ENCODE data around the gene ACBD6.
"Not testable (repeated sequence)": the region's sequence is repeated elsewhere in the genome, so short reads cannot be mapped to it uniquely, and the experiment has no call there.

The ACBD6 gene

GRCh38 chr1:180415236-180415848 lies 87.0 kb downstream of the ACBD6 start:
- DNase-seq = no peak

GRCh38 chr1:180412583-180412982 lies 89.8 kb downstream of the ACBD6 start:
- no peak for DNase-seq

- DNase-seq = not testable (repeated sequence)
These were observed 94.2 kb downstream of the ACBD6 start for GRCh38 chr1:180408128-180408527.

DNA sequence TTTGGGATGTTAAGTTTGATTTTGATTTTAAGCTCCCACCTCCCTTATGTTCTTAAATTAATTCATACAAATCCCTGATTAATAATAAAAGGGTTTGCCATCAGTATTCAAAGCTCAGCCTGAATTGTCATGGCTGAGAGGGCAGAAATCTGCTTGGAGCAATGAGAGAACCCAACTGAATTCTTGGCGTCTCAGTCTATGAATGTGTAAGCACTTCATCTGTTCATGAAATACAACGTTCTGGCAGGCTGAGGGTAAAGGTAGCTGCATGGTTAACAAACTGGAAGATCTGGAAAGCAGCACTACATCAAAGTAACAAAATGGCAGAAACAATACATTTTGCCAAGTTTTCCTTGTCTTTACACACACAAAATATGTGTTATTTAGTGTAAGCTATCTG lies 95.3 kb downstream of the ACBD6 start:
- DNase-seq = no peak

- no peak for DNase-seq
These were observed 99.8 kb downstream of the ACBD6 start for GRCh38 chr1:180402551-180402950.

DNA sequence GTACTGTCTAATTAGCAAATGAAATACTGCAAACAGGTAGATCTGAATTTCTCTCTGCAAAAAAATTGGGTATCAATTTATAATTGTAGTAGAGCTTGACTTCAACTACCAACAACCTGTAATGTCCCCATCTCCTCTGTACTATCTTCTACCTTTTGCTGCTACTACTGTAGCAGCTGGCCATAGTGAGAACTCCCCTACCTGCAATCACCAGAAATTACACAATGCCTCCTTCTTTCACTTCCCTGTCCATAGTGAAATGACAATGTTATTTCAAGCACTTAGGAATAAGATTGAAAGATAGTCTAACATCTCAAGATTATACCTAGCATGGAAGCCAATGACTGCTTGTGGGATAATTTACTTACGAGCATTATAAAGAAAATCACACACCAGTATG lies 100.4 kb downstream of the ACBD6 start:
- DNase-seq = no peak

- no peak for DNase-seq
These were observed 105.2 kb downstream of the ACBD6 start for GRCh38 chr1:180397175-180397574.

DNA sequence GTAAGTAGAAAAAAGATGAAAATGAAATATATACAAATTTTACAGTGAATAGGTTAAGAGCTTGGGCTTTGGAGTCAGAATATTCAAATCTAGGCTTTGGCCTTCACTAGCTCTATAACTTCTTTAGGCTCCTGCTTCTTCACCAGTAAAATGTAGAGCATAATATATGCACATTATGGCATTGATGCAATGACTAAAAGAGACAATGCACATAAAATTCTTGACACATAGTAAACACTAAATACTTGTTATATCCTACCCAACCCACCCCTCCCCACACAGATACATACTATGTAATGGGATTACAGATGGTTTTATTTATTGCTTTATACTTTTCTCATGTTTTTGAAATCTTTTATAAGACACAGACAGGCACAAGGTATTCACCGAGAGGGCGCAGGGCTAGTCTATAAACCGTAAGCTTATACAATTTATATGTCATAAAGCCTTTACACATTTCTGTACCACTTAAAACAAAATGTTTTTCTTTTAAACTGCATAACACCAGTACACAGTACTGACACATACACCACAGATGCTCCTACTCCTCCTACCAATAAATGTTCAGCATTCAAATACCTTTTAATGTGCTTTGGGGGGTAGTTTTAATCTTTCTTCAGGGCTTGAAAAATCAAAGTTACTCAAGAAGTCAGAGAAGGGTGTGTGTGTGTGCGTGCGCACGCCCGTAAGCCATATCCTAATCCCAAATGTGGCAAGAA lies 109.8 kb downstream of the ACBD6 start:
- DNase-seq = no peak

- DNase-seq = no peak
These were observed 110.4 kb downstream of the ACBD6 start for GRCh38 chr1:180392020-180392419.

DNA sequence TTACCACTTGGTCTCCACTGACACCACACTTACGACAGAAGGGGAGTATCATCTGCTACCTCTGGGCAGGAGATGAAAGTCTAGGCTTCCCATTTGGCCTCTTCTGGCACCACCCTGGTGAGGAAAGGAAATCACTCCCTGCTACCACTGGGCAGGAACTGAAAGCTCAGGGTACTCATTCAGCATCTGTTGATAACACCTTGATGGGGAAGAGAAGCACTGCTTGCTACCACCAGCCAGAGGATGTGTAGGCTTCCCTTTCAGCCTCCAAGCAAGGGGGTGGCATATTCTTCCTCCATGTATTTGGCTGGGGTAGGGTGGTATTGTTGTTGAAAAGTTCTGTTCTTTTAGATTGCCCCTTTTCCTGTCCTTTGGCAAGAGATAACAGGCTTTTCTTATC lies 115.0 kb downstream of the ACBD6 start:
- no peak for DNase-seq

GRCh38 chr1:180386745-180387367 lies 115.5 kb downstream of the ACBD6 start:
- no peak for DNase-seq

GRCh38 chr1:180385144-180385543 lies 117.2 kb downstream of the ACBD6 start:
- DNase-seq = no peak

DNA sequence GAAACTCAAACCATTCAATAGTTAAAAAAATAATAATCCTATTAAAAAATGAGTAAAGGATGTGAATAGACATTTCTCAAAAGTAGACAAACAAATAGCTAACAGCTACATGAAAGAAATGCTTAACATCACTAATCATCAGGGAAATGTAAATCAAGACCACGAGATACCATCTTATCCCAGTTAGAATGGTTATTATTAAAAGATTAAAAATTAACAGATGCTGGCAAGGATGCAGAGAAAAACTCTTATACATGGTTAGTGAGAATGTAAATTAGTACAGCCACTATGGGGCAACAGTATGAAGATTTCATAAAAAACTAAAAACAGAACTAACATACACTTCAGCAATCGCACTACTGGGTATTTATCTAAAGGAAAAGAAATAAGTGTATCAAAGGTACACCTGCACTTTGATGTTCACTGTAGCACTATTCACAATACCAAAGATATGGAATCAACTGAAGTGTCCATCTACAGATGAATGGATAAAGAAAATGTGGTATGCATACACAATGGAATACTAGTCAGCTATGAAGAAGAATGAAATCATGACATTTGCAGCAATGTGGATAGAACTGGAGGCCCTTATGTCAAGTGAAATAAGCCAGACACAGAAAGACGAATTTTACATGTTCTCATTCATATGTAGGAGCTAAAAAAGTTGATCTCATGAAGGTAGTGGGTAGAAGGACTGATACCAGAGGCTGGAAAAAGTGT lies 117.9 kb downstream of the ACBD6 start:
- no peak for DNase-seq

DNA sequence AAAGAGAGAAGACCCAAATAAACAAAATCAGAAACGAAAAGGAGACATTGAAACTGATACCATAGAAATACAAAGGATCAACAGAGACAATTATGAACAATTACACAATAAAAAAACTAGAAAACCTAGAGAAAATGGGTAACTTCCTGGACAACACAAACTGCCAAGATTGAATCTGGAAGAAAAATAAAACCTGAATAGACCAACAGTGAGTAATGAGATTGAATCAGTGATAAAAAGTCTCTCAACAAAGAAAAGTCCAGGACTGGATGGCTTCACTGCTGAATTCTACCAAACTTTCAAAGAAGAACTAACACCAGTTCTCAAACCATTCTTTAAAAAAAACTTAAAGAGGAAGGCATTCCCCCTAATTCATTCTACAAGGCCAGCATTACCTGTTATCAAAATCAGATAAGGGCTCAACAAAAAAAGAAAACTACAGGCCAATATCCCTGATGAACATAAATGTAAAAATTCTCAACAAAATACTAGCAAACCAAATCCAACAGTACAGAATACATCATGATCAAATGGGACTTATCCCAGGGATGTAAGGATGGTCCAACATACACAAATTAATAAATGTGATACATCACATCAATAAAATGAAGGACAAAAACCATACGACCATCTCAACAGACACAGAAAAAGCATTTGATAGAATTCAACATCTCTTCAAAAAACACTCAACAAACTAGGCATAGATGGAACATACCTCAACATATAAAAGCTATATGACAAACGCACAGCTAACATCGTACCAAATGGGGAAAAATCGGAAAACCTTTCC lies 119.9 kb downstream of the ACBD6 start:
- DNase-seq = no peak

DNA sequence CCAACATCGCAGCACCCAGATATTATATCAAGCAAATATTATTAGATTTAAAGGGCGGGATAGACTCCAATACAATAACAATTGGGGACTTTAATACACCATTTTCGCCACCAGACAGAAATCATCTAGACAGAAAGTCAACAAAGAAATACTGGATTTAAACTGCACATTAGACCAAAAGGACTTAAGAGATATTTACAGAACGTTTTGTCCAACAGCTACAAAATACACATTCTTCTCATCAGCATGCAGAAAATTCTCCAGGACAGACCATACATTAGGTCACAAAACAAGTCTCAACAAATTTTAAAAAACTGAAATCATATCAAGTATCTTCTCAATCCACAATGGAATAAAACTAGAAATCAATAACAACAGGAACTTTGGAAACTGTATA lies 121.2 kb downstream of the ACBD6 start:
- no peak for DNase-seq

DNA sequence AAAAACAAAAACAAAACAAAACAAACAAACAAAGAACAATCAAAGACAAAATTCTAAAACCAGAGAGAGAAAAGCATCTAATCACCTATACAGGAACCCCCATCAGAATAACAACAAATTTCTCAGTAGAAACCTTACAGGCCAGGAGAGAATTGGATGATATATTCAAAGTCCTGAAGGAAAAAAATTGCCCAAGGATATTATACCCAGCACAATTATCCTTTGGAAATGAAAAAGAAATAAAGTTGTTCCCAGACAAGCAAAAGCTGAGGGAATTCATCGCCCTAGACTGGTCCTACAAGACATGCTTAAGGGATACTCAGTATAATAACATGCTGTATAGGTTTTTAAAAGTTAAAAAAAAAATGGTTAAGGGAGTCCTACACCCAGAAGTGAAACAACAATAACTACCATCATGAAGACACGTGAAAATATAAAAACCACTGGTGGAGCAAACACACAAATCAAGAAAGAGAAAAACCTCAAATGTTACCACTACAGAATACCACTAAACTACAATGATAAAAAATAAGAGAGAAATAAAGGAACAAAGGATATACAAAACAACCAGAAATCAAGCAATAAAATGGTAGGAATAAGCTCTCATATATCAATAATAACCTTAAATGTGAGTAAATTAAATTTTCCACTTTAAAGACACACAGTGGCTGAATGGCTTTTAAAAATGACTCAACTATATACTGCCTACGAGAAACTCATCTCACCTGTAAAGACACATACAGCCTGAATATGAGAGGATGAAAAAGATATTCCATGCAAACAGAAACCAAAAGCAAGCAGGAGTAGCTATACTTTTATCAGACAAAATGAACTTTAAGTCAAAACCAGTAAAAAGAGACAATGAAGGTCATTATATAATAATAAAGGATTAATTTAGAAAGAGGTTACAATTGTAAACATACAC lies 121.9 kb downstream of the ACBD6 start:
- no peak for DNase-seq

DNA sequence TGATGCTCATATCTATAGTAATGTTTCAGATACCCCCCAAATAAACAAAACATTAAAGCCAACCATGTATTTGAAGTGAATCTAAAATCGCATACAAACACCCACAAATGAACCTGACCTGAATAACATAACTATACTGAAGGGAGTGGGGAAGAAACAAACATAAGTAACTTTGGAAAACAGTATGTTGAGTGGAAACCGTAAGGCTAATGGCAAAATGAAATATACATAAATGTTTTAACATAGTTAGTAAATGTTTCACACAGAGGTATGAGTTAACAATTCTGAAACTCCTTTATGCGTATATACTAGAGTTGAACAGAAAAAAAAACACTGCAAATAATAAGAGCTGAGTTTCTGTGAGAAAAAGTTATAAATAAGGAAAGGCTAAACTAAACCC lies 125.6 kb downstream of the ACBD6 start:
- DNase-seq = no peak

DNA sequence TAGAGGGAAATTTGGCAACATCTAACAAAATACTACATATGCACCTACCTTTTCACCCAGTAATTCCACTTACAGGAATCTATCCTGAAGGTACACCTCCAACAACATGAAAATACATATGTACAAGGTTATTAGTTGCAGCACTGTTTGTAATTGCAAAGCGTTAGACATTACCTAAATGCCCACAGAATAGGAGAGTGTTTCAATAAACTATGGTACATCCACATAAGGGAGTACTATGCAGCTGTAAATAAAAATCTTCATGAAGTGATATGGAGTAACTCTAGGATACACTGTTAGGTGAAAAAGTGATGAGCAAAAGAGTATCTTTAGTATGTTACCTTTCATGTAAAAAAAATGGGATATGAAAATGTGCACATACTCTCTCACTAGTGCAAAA lies 126.1 kb downstream of the ACBD6 start:
- no peak for DNase-seq

DNA sequence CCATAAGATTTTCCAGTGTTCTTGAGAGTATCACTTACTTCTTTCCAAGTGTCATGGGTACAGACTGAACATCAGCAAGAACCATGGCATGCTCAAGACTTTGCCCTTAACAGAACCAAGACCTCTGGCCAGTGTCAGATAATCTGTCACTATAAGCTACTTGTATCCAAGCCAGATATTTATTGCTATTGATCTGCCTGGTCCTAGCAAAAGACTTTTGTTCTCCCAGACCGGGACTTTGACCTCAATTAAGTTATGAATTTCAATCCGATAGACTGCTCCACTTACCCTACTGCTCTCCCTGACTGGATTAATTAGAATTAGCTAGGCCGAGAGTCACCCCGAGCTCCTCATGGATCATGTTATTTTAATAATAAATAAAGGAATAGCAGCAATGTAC lies 129.6 kb downstream of the ACBD6 start:
- DNase-seq = no peak

DNA sequence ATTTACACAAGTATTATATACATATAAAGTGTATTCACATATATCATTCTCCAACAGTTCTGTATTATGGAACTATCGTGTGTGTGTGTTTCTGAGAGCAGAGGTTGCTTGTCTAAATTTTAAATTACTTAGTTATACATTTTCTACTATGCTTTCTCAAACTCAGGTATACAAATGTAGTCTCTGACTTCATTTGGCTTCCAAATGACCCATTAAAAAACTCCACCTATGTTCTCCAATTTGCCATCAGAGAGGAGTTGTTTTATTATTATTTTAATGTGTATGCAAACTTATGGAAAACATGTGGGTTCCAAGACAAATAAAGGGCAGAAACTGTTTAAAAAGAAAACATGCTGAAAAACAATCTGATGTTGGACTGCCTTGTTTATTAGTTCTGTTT lies 131.8 kb downstream of the ACBD6 start:
- DNase-seq = no peak

GRCh38 chr1:180370188-180370587 lies 132.2 kb downstream of the ACBD6 start:
- no peak for DNase-seq

DNA sequence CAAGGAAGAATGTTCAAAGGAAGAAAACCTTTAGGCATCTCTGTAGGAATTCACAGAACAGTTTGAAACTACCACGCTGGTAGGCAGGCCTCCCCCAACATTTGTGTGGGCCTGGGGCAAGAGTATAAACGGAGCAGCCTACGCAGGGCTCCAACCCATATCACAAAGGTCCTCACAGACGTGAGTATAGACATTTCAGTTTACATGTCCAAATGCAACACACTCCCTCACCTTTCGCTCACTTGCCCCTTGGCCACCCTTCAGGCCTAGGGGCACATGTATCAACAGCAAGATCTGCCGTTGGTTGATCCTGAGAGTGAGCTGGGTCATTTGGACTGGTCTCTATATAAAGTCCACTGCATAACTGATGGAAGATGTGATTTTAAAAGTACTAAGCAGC lies 133.3 kb downstream of the ACBD6 start:
- no peak for DNase-seq
